Umbilical cord (tissue), 2 donors: ENCODE results near the gene SUGP2. TPM values are rescaled to one million over a fixed set of nuclear protein-coding genes. Genes with fewer than 3 reads are reported as not detected.

Source experiments
- DNase-seq: peaks from one replicate; pipeline ENCODE4 v3.0.0-alpha.2; 2015; ENCODE audit warnings: low spot score
- total RNA-seq: library from RNA; depleted of rRNA; stranded (reverse); fragments of >200 nt; gene quantifications from one replicate; pipeline ENCODE4 v1.2.3, GENCODE V29; 2014; ENCODE audit warnings: low replicate concordance; ENCODE audit not compliant: insufficient read depth

SUGP2 gene
- total RNA-seq: 32.7 TPM

DNA sequence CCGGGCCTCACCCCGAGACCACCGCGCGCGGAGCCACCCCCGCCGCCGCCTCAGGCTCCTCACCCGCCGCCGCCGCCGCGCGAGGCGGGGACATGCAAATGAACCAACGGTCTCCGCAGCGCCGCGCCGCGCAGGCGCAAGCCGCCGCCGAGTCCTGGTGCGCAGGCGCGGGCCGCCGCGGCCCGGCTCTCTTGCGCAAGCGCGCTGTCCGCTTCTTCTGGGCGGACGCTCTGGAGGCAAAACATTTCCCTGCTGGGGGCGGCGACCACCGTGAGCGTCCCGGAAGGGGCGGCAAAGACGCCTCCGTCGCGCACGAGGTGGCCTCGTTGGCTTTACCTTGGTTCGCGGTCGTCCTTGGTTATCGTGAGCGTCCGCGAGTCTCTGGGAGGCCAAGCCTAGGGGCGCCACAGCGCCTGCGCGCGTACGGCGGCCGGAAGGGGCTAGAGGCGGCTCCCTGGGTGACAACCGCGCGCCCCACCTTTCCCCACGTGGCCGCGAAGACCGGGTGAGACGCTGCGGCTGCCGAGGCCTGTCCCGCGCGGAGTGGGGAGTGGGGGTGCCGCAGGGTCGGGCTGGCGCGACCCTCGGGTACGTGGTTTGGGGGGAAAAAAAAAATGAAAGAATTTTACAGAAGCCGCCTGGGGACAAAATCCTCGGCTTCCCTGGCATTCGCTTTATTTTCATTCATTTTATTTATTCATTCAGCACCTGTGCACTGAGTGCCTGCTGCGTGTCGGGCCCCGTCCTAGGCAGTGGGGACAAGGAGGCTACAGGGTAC, at the start of gene SUGP2, which contains the start of gene ARMC6:
TSS of gene SUGP2 (minus strand) at position 92 of the 778 bp plus-strand sequence. CDS start 2,446 bp downstream, outside the sequence.
TSS of gene ARMC6 (plus strand) at position 178 of the 778 bp plus-strand sequence. CDS start 607 bp downstream, outside the sequence.
- peak; percentile 91 for DNase-seq

DNA sequence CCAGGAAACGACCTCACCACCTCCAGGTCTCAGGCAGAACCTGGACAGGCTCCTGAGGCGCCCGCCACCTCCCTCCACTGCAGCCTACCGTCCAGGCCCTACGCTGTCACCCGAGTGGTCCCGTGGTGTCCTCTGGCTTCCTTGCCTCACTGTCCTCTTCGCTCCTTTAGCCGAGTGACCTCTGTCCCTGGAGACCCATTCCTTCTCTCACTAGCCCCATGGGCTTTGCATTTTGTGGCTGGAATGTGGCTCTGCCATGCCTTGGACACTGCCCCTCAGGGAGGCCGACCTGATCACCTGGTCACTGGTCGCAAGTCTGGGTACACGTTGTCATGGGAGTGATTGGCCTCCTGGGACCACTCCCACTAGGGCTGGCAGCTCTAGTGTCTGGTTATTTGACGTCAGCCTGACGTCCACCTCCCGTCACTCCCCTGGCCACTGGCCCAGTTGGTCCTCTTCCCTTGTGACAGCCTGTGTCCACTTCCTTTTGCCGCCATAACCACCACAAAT, 48.4 kb upstream of the SUGP2 start:
- no peak for DNase-seq

DNA sequence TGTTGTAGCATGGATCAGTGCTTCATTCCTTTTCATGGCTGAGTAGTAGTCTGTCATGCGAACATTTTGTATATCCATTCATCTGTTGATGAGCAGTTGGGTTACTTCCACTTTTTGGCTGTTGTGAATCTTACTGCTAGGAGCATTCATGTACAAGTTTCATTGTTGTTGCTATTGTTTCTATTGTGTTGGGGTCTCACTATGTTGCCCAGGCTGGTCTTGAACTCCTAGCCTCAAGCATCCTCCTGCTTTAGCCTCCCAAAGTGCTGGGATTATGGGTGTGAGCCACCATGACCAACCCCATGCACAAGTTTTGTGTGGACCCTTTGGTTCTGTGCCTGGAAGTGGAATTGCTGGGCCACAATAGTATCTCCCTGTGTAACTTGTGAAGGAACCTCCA, 46.3 kb upstream of the SUGP2 start:
- no peak for DNase-seq

DNA sequence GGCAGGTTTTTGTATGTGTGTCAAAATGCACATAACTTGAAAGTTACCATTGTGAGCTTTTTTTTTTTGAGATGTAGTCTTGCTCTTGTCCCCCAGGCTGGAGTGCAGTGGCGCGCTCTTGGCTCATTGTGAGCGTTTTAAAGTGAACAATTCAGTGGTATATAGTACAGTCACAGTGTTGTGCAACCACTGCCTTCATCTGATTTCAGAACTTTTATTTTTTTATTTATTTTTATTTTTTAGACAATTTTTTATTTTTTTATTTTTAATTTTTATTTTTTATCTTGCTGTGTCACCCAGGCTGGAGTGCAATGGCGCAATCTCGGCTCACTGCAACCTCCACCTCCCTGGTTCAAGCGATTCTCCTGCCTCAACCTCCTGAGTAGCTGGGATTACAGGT, 45.5 kb upstream of the SUGP2 start:
- no peak for DNase-seq

DNA sequence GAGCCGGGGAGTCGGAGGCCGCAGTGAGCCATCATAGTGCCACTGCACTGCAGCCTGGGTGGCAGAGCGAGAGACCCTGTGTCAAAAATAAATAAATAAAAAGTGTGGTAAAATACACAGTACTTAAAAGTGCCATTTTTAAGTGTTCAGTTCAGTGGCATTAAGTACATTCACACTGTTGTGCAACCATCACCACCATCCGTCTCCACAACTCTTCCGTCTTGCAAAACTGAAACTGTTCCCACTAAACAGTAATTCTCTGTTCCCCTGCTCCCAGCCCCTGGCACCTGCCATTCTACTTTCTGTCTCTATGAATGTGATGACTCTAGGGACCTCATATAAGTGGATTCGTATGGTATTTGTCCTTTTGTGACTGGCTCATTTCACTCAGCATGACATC, 43.8 kb upstream of the SUGP2 start:
- no peak for DNase-seq

DNA sequence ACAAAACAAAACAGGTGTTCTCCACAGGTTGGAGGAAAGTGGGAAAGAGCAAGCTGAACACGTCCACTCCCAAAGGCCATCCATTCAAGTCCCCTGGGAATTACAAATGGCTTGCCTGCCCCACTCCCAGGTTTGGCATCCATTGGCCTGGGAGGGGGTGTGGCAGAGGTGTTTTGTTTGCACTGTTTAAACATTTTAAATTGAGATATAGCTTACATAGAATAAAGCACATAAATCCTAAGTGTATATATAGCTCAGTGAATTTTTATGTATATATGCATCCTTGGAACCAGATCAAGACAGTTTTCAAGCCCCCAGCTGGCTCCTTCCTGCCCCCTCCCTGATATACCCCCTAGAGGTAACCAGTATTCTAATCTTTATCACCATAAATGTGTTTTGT, 43.2 kb upstream of the SUGP2 start:
- DNase-seq: no peak

DNA sequence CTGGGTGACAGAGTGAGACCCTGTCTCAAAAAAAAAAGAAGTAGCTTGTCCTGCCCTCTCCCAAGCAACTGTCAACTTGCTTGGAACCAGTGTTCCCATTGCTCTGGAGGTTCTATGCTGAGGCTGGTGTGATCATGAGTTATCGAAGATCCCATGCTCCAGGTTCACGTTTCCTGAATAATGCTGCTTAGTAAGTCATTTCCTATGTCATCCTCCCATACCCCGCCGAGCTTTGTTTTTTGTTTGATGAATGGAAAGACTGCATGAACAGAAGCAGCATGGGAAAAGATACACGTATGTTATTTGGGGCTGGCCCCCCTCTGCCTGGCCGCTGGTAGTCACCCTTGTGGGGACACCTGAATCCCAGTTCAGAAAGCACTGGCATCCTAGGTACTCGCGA, 41.8 kb upstream of the SUGP2 start:
- DNase-seq: no peak

DNA sequence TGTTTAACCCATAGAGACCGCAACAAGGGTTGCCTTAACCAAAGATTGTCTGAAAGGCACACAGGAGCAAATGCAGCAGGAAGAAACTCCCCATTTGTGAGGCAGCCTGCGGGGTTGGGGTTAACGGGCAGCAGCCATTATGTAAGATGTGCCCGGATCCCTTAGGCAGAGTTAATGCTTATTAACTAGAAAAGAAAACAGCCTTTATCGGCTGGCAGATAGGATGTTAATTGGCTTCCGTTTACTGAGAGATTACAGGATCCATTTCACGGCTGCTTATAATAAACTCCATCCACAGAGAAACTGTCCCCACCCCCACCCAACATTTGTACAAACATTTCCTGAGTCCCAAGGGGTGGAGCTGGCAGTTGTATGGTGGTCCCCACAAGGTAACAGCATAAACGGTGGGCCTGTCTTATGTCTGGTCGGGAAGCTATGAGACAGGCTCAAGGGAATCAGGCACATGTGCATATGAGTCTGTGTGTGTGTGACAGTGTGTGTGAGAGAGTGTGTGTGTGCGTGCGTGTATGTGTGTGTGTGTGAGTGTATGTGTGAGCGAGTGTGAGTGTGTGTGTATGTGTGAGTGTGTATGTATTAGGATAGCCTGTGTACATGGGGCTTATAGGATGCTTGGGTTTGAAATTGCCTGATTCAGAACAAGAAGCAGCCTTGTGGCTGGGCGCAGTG, 41.0 kb upstream of the SUGP2 start:
- no peak for DNase-seq

DNA sequence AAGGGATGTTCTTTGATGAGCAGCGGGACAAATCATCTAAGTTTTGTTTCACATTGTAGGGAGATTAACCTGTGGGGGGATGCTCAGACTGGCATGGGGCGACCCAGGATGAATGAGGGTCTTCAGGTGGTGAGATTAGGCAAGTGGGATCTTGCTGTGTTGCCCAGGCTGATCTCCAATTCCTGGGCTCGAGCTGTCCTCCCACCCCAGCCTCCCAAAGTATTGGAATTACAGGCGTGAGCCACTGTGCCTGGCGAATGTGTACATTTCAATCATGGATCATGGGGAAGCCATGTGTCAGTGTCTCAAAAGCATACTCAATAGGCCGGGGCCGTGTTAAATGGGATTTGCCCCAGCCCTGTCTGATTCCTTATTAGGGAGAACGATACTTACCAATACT, 38.6 kb upstream of the SUGP2 start:
- no peak for DNase-seq

DNA sequence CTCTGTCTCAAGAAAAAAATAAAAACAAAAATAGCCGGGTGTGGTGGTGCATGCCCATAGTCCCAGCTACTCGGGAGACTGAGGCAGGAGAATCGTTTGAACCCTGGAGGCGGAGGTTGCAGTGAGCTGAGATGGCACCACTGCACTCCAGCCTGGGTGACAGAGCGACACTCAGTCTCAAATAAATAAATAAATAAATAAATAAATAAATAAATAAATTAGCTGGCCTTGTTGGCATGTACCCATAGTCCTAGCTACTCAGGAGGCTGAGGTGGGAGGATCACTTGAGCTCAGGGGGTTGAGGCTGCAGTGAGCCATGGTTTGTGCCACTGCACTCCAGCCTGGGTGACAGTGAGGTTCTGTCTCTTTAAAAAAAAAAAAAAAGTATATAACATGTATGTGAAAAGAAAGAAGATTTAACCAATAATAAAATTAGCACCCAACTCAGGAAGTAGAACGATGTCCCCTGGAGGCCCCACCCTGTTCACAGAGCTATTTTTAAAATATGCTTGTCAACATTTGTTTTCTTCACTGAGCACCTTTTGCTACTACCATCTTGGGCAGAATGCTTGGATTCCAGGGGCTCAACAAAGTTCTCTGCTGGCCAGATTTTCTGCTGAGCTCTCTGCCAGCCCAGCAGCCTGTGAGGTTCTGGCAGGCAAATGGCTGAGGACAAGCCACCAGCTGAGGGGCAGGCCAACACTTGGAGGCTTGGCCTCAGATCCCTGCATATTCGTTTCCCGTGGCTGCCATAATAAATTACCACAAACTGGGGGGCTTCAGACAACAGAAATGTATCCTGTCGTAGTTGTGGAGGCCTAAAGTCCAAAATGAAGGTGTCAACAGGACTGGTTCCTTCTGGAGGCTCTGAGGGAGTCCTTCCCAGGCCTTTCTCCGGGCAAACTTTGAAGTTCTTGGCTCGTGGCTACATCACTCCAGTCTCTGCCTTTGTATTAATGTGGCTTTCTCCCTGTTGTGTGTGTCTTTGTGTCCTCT, 35.6 kb upstream of the SUGP2 start:
- no peak for DNase-seq

DNA sequence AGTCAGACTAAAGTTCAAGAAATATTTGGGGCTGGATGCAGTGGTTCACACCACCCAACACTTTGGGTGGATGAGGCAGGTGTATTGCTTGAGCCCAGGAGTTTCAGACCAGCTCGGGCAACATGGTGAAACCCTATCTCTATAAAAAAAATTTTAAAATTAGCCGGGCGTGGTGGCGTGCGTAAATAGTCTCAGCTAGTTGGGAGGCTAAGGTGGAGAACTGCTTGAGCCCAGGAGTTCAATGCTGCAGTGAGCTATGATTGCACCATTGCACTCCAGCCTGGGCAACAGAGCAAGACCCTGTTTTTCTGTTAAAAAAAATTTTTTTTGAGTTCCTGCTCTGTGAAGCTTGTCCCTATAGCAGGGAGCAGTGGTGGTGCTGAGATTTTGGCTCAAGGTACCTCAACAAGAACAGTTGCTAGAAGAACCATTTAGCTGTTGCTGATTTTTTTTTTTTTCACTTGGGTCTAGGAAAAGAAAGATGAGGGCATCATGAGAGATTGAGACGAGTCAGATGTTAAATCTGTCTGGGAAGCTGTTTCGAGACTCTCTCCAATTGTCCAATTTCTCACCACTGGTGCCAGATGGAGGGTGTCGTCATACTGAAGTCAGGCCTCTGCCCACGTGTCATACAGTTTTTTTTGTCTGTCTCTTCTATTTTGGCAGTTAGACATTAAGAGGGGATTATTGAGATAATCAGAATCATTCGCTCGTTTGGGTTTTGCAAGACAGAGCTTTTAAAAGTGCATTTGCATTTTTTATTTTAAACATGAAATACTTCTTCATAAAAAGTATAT, 34.2 kb upstream of the SUGP2 start:
- no peak for DNase-seq

DNA sequence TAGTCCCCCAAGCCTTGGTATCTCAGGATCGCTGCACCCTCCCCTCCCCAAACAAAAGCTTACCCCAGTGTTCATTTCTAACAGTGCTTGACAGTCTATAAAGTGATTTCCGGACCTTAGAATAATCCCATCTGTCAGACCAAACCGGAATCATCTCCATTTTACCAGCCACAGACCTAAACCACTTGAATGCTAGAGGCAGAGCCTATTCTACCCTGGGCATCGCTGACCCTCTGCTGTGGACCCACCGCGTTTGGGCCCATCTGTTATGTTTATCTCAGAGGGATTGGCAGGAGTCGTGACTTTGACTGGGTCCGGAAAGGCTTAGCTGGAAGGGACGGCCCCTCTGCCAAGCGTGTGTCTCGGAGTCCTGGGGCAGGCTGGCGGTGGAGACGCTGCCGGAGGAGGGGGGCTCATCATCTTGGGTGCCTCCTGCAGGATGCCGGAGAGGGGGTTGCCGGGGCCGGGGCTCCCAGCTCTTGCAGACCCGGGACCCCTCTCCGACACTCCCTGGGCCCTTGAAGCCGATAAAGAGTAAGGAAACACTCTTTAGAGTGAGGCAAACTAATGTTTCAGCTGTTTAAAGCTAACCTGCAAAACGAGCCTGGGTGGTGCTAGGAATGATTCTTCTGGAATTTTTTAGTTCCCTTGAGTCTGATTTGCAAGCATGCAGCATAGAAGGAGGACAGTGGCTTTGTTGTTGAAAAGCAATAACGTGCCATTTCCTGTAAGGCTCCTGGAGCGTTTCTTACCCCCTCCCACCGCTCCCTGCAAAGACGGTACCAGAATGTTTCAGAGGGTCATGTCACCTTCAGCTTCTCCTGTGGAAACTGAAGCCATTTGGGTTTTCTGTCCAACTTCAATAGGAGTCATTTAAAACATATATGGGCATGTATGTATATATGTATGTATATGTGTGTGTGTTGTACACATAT, 31.8 kb upstream of the SUGP2 start:
- DNase-seq: peak; percentile 17

DNA sequence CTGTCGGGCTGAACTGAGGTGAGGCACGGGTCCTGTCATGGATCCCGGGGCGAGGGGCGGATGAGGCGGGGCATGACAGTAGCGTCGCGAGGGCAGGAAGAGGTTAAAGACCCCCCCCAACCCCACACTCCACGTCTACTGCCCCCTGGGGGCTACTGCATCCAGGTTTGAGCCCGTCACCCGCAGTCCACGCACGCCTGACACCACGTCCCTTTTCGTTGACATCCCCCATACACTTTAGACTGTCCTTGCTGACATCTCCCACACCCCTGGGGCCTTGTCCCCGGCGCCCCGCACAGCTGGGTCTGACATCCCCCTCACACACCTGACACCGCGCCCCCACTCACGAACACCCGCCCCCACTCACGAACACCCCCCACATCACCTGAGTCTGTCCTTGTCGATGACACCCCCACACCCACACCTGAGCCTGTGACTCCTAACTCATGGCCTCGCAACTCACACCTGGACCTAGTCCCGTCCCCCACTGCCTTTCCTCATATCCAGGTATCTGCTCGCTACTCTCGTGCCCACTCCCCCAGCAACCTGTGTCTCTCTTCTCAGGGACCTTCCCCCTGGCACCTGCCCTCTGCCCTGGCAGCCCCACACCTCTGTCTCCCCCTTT, 30.9 kb upstream of the SUGP2 start:
- no peak for DNase-seq

DNA sequence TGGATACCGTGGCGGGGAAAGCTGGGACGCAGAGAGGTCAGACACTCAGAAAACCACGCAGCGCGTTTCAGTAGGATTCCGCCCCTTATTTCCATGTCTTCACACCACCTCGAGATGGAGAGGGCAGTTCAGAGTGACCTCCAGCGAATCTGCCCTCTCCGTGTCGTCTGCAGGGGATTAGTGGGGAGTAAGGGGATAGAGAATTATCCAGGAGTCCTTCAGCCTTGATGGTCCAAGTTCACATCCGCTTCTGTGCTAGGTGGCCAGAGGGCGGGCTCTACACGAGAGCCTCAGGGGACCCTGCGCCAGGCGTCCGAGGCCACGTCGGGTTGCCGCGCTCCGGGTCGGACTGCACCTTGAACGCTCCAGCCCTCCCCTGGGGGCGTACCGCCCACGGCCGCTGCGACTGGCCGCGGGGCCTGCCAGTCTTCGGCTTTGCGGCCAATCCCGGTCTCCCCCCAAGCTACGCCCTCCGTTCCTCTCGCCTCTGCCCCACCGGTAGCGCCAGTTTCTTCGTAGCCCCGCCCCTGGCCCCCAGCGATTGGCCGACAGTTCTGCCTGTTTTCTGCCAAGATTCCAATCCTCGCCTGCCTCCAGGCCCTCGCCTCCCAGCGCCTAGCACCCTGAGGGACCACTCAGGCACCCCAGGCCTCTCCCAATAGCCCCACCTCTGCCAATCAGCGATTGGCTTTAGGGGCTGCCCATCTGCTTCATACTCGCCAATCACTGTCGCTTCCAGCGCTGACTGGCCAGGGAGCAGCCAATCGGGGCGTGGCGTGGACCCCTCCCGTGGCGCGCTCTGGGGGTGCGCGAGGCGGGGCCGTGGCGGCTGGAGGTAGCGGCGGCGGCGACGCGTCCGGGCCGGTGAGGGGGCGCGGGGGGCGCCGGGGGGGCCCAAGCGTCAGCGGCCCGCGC, 30.1 kb upstream of the SUGP2 start, which contains the start of gene SLC25A42:
TSS of gene SLC25A42 (plus strand) at position 812 of the 915 bp plus-strand sequence. CDS start 32,131 bp downstream, outside the sequence.
- peak; percentile 100 for DNase-seq

DNA sequence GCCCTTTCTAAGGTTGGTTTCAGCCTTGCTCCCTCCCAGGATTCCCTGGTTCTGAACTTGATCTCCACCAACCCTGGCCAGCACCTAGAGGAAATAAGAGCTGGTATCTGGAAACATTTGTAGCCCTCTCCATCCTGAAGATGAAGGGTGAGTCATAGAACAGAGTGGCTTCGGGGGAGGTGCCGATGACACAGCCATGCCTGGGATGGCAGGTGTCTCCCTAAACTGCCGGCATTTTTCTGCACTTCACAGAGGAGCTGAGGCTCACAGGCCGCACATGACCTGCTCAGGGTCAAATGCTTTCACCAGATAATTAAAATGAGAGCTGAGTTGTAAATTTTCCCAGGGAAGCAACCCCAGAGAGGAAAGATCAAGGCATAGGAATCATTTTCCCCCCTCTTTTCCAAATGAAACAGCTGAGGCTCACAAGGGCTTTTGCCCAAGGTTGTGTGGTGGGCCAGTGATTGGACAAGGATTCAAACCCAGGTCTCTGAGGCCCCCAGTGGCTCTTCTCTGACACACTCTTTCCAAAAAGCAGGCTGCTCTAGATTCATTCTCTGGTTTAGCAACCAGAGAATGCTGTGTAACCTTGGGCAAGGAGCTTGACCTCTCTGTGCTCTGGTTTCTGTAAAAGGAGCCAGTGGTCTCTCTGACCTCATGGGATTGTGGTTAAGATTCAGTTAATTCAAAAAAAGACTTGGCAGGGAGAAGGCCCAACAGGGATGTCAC, 29.3 kb upstream of the SUGP2 start:
- no peak for DNase-seq

DNA sequence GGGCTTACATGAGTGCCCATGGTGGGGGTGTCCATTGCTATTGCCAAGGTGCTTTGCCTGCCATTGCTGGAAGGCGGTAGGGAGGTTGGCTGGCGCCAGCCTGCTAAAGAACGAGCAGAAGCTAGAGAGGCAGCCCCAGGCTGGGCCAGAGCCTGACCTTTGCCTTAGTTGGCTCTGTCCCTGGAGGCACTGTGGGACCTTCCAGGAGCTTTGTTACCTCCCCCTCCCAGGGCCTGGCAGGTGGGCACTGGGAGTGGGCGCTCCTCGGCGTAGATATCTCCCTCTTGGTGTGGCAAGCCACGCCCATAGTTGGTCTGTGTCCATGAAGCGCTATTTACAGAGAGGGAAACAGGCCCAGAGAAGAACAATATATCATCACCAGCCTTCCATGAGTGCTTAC, 28.2 kb upstream of the SUGP2 start:
- no peak for DNase-seq
